Activated T-cell treated with anti-CD3 and anti-CD28 coated beads for 48 hours (primary cell): Measurements from ENCODE around the gene NUP205.

Experiments
- DNase-seq: peaks from one replicate; pipeline ENCODE4 v3.0.0-alpha.2; 2020; ENCODE audit warnings: low read depth

The NUP205 gene

DNA sequence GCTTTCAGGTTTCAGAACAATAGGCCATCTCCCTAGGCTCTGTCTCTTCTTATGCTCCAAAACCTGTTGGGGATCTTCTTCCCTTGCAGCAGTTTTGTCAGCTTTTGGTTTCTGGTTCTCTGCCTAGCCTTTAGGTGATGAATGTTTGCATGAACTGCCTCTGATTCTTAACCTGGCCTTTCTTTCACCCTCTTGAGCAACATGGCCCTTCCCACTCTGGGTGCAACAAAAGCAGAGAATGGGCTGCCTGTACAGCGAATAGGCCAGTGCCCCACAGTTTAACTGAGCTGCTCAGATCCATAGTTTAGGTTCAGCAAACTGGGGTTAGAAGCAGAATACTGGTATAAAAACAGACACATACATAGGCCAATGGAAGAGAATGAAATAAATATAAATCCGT is 18.1 kb upstream of the NUP205 start:
- no peak for DNase-seq

DNA sequence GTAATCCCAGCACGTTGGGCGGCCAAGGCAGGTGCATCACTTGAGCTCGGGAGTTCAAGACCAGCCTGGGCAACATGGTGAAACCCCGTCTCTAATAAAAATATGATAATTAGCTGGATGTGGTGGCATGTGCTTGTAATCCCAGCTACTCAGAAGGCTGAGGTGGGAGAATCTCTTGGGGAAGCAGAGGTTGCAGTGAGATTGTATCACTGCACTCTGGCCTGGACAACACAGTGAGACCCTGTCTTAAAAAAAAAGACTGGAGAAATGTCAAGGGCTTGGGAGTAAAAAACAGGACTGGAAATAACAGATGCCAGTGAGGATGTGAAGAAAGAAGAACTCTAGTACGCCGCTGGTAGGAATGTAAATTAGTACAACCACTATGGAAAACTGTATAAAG is 16.7 kb upstream of the NUP205 start:
- no peak for DNase-seq

DNA sequence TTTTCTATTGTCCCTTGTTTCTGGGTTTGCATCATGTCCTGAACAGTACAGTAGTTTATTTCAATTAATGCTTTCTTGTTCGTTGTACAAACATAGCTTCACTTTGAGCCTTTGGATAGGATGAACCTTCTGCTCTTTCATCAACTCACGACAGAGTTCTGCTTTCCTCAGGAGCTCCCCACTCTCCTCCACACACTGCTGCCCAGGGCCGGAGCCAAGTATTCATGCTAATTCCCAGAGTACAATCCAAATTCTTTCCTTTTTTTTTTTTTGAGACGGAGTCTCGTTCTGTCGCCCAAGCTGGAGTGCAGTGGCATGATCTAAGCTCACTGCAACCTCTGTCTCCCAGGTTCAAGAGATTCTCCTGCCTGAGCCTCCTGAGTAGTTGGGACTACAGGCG is 7.5 kb upstream of the NUP205 start:
- no peak for DNase-seq

DNA sequence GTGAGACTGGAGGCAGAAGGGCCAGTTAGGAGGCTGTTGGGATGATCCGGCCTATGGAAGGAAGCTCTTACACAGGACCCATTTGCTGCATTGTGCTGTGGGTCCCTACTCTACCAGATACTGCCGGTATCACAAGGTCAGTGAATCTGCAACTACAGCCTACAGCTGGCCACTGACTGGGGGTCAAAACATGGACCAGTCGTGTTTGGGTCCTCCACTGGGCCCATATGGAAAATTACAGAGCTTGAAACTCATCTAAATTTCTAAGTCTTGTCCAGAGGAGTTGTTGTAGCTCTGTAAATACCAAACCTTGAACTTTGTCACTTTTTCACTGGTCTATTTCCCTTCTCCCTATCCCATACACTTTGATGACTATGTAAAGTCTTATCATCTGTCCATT is 5.6 kb upstream of the NUP205 start:
- DNase-seq = no peak

DNA sequence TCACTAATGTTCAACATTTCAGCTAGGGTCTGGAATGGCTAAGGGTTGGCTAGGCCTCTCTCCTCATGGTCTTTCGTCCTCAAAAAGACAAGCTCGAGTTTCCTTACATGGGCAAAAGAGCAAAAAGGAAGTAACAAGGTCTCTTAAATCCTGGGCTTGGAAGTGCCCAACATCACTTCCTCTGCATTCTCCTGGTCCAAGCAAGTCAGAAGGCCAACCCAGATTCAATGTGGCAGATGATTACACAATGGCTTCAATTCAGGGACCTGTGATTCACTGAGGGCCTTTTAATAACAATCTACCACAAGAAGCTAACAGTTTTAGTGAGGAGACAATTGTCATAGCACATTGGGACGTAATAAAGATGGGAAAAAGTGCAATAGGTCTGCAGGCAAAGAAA is 4.4 kb upstream of the NUP205 start:
- DNase-seq = no peak

DNA sequence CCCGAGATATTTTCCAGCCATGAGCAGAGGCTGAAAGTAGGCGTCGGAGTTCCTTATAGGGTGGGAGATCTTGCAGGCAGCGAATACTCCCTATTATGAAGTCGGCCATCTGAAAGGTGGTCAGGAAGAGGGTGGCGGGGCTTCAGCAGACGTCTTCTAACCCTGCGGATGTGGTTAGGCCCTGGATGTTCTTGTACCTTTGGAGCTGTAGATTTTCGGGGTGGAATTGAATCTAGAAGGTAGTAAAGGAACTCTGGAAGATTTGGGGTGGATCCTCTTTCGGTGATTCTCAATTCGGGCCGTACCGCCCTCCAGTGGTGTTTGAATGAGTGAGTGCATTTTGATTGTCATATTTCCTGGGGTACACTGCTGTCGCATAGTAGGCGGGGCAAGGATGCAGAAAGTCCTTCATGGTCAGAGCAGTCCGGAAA is 635 bp downstream of the NUP205 start:
- DNase-seq = peak; percentile 46

DNA sequence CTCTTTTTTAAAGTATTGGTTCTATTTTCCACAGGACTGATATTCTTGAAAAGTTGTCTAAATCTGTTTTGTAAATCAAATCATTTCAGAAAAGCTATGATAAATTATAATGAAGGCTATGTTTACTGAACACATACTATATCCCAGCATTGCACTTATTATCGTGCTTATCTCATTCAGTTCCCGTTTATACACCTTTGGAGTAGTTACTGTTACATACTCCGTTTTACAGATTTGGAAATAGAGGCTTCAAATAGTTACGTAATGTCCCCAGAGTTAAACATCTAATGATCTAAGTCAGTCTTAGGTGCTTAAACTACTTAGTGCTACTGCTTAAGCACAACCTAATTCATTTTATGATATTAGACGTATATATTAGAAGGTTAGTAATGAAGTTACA is 1.2 kb downstream of the NUP205 start:
- no peak for DNase-seq

DNA sequence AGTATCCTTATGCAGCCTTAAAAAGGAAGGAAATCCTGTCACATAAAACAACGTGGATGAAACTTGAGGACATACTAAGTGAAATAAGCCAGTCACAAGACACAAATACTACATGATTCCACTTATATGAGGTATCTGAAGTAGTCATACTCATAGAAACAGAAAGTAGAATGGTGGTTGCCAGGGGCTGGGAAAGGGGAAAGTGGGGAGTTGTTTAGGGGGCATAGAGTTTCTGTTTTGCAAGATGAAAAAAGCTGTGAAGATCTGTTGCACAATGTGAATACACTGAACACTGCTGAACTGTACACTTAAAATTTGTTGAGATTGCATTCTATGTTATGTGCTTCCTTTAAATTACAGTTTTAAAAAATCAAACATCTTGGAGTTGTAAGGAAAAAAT is 2.9 kb downstream of the NUP205 start:
- no peak for DNase-seq

DNA sequence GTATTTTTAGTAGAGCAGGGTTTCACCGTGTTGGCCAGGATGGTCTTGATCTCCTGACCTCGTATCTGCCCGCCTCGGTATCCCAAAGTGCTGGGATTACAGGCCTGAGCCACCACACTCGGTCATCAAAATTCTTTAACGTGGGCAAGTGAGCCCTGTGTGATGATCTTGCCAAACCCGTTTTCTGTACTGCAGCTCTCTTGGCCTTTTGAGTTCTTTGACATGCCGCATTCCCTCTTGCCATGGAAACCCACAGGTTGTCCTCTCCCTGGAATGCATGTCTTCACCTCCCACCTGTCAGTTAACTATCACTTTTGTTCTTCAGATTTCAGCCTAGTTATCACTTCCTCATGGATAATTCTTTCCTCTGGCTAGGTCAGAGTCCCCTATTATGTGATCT is 5.0 kb downstream of the NUP205 start:
- DNase-seq = no peak

DNA sequence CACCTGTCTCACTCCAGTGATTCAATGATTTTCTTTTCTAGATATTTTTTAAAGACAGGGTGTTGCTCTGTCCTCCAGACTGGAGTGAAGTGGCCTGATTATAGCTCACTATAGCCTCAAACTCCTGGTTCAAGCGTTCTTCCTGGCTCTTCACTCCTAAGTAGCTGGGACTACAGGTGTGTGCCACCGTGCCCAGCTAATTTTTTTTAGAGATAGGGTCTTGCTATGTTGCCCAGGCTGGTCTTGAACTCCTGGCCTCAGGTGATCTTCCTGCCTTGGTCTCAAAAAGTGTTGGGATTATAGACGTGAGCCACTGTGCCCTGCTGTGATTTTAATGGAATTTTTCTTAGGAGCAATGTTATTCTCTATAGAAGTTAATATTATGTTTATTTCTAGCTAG is 14.1 kb downstream of the NUP205 start:
- no peak for DNase-seq

DNA sequence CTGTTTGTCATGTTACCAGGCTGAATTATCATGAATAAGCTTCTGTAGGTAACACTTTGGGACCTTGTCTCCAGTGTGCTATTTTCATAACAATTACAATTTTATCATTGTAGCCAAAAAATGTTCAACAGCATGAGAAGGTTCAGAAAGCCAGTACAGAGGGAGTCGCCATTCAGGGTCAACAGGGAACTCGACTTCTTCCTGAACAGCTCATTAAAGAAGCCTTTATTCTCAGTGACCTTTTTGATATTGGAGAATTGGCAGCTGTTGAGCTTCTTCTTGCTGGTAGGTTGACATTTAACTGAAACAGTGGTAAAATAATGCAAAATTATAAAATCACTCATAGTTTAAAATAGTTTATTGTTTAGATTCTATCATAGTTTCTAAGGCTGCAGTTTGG is 15.8 kb downstream of the NUP205 start:
- no peak for DNase-seq

DNA sequence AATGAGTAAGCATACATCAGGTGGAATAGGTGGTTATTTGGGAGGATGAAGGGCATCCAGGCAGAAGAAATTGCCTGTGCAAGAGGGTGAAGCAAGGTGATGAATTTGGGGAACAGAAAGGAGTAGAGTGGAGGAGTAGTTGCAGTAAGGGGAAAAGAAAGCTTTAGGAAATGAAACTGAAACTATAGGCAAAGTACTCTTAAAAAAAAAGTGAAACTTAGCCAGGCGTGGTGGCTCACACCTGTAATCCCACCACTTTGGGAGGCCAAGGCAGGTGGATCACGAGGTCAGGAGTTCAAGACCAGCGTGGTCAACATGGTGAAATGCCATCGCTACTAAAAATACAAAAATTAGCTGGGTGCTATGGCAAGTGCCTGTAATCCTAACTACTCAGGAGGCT is 17.6 kb downstream of the NUP205 start:
- no peak for DNase-seq

DNA sequence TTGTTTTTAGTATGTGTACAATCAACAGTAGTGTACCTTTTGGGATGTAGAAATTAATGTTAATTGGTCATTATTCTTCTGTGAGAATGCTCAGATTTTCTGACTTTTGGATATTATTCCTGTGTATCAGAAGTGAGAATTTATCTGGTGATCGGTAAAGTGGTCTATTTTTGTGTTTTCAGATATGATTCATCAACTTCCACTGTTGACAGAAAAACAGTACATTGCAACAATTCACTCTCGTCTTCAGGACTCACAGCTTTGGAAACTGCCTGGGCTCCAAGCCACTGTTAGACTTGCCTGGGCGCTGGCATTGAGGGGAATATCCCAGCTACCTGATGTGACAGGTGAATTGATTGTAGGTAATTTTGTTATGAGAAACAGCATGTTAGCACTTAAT is 20.9 kb downstream of the NUP205 start:
- no peak for DNase-seq

DNA sequence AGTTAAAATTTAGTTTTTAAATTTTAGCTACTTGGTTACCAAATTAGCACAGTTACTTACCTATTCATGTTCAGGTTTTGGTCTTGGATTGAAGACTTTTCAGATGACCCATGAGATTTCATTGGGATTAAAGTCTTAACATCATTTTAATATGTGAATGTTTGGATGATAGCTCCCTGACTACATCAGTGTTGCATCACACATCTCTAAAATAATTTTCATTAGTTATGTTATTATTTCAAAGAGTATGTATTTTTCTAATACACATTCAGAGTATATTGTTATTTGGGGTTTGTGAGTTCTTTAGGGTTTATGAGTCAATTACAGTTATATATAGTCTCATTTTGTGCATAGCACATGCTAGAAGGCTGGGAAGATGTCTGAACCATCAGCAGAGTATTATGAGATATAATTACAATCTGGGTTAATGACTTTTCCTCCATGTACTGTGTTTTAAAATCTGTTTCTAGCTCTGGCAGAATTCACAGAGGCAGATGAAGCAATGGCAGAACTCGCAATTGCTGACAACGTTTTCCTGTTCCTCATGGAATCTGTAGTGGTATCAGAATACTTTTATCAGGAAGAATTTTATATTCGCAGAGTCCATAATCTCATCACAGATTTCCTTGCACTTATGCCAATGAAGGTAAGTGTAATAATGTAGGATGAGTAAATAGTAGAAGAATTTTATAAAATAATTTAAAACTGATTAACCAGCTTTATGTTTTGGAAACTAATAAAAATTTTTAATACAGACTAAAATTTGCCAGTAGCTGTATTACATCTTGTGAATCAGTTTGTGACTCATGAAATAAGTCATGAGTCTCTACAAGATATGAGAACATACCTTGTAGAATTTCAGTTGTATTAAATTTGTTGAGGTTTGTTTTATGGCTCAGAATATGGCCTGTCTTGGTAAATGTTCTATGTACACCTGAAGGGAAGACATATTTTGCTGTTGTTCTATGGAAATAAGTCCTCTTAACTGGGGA is 26.9 kb downstream of the NUP205 start:
- no peak for DNase-seq

DNA sequence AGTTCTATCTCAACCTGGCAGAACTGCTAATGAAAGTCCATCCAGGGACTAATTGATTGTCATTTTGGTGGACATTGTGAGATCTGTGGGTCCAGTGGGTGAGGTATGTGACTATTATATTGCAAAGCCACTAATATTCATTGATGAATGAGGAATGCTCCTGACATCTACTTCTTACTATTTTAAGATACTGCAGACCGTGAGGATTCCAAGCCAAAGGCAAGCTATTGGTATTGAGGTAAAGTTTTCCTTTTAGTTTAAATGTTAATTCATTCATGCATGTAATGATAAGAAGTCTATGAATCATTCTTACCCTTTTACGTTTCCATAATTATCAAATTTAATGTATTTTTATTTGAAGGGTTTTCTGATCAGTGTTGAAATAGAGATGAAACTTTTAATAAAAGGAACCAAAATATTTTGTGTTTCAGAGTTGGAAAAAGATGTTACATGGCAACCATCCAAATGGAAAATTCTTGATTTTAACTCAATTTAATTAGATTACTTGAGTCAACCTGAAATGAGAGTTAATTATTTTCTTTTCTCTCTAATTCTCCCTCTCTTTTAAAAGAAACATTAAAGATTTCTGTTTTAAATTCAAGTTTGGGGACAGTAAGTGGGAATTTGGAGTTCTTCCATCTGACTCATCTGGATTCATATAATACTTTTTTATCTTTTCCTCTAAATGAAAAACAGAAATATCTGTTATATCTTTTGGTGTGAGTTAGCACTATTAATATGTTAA is 39.6 kb downstream of the NUP205 start:
- no peak for DNase-seq

DNA sequence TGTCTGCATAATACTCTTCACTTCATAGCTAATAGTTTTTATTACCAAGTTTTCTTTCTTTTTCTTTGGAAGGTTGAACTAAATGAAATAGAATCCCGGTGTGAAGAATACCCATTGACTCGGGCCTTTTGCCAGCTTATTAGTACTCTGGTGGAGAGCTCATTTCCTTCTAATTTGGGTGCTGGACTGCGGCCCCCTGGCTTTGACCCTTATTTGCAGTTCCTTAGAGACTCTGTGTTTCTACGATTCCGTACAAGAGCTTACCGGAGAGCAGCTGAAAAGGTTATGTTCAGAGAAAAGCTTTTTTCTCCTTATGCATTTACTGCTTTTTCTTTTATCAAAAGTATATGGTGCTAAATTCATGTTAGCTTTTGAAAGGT is 40.2 kb downstream of the NUP205 start:
- no peak for DNase-seq

DNA sequence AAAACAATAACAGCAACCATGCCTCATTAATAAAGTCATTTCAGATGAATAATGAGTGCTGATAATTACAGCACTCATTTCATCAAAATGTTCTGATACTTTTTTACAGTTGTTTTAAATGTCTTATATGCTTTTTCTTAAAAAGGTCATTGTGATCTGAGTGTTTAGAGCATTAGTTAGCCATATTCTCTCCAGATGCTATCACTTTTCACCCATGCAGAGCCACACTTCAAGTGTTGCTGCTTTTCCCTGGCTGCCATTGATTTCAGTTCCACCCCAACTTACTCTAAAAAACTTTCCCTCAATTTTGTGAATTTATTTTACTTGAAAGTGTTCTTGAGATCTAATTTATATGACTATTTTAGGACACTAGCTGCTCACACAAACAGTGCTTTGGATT is 41.8 kb downstream of the NUP205 start:
- no peak for DNase-seq

DNA sequence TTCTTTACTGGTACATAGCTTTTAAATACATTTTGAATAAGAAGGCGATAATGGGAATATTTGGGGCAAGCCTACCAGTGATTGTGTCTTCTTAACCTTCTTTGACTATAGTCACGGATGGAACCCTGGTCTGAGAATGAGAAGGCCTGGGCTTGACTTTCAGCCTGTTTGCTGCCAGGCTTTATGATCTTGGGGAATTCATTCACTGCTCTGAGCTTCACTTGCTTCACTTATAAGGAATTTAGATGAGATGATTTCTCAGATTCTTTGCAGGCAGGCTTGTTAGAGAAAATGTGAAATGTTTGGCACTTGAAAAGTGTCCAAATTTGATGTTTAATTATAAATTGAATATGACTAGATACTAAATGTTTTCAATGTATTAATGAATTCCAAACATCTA is 42.5 kb downstream of the NUP205 start:
- DNase-seq = no peak

DNA sequence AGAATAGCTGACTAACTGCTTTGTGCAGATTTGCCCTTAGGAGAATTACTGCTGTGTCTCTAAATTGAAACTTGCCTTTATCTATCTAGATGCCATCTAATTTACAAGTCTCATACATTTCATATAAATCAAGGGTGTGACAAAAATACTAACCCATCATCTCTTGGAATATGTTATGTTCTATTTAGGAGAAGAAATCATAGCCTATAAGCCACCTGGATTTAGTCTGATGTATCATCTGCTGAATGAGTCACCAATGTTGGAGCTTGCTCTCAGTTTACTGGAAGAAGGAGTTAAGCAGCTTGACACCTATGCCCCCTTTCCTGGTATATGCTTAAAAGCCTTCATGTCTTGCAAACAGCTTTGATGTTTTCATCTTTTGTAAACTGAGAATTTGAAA is 43.5 kb downstream of the NUP205 start:
- DNase-seq = no peak

DNA sequence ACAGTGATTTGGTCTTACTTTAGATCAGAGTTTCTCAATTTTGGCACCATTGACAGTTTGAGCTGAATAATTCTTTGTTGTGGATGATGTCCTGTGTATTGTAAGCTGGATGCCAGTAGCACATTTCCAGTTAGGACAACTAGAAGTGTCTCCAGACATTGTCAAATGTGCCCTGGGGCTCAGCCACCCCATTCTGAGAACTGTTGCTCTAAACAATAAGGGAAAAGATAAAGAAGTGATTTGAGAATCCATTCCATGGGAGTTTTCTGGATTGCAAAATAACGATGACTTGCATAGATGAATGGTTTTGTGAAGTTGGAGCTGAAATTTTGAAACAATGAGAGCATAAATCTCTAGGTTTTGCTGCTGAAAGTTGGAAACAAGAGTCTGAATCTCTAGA is 44.6 kb downstream of the NUP205 start:
- no peak for DNase-seq

DNA sequence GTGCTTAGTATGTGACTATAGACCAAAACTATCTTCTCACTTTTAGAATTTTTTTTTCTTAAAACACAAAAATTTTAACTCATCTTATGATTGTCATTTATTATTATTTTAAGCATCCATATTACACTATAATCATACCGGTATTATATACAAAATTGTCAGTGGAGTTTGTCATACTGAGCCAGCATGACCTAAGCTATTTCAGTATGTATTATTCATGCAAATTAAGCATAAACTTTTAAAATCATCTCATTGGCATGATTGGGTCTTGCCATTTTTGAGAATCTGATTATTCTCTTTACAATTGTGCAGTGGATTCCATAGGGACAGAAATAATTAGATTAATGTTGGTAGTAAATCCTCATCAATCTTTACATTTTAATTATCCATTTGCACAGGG is 58.4 kb downstream of the NUP205 start:
- no peak for DNase-seq

DNA sequence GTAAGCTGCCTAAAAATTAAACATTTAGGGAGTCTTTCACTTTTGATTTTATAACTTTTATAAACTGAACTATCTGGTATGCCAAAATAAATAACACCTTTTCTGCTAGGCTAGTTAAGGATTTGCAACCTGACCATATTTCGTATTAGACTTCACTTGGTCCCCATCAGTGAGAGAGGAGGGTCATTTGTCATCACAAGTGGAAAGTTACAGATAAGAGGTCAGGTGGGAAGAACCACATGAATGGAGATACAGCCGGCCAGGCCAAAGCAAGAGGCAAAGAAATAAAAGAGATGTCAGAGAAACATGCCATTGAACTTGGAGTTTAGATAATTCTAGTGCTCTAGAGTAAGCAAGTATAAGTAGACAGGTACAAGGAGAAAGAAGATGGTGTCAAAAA is 60.1 kb downstream of the NUP205 start:
- no peak for DNase-seq

DNA sequence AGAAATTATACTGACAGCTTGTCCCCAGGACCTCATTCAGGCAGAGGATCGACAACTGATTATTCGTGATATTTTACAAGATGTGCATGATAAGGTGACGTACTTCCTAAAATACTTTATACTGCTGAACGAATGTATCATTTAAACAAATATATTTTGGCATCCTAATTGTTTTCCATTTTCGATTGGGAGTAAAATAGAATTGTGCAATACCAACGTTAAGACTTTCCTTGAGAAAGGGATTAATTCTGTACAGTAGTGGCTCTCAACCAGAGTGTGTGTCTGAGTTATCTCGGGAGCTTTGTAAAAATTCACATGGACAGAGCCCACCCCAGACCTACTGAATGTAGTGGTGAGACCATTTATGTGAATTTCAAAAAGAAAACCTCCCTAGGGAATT is 60.8 kb downstream of the NUP205 start:
- DNase-seq = no peak

DNA sequence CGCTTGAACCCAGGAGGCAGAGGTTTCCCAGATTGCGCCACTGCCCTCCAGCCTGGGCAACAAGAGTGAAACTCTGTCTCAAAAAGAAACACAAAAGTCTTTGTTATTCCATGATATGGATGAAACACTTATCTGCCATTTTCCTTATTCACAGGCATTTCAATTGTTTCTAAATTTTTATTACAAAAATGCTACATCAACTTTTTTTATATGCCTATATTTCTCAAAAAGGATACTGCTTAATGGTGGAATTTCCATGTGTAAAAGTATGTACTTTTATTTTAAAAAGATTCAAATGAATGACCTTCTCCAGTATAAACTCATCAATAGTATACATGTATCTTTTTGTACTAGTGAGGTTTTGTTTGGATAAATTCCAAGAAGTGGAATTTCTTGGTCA is 62.7 kb downstream of the NUP205 start:
- no peak for DNase-seq
